K562 (cell line): Measurements from ENCODE around the gene UBE2V1. TPM values are rescaled to one million over a fixed set of nuclear protein-coding genes. Genes with fewer than 3 reads are reported as not detected.
A peak's percentile ranks its signal among the peaks of the same experiment; 100 is the strongest.

ENCODE experiments used
- ATAC-seq: fragments of 200-7000 bp; cut with Tn5 transposase; 3 replicates; pipeline ENCODE4 v1.9.1; 2020; ENCODE audit warnings: moderate library complexity
- BruUV-seq: library from RNA; stranded (reverse); fragments of 400-500 nt; replicated peaks from 2 replicates; lab custom pipeline; 2021; lab: Mats Ljungman, UMichigan
- CTCF ChIA-PET: fragments of 300-600 bp; formaldehyde crosslinking; extraction: SDS; loops from one replicate; lab custom pipeline; 2021; ENCODE audit warnings: low intra/inter-chr PET ratio; lab: Yijun Ruan, JAX
- POLR2A ChIA-PET: fragments of 300-600, 350-650 bp; sonication (Branson Sonifier 250); formaldehyde crosslinking; extraction: SDS; loops from one replicate; lab custom pipeline; 2021; ENCODE audit warnings: antibody characterized with exemption, inconsistent platforms; lab: Yijun Ruan, JAX
- DNase-seq, 4 experiments: peaks; one replicate each; pipeline versions ENCODE4 v3.0.0 to v3.0.0-alpha.2; 2011 to 2018; ENCODE audit warnings: low spot score in 3 of 4, mixed read lengths in 3 of 4; ENCODE audit errors: extremely low read depth in 1 of 4
- FAIRE-seq: peaks from 2 replicates; lab custom pipeline; 2011; peaks lifted over from hg19 to GRCh38; lab: Jason Lieb, UNC
- H2AFZ ChIP-seq: 2 replicates; pipeline ENCODE4 v1.6.0; 2011; ENCODE audit warnings: low read depth, low read length, control low read depth, inconsistent platforms
- H3K27ac ChIP-seq: fragments of 200-600 bp; 3 replicates; pipeline ENCODE4 v1.8.0; 2011; ENCODE audit warnings: low read depth, mild to moderate bottlenecking, control low read depth, inconsistent platforms, low read length, moderate library complexity, mixed read lengths; ENCODE audit errors: extremely low read depth
- H3K27me3 ChIP-seq, 2 experiments: fragments of 300-600 bp in 1 of 2; 2 replicates in 1 of 2; 3 replicates in 1 of 2; pipeline versions ENCODE4 v1.6.0 to v1.8.0; 2011; ENCODE audit warnings: inconsistent platforms in 2 of 2, low read length in 2 of 2, mild to moderate bottlenecking in 1 of 2, mixed read lengths in 1 of 2, moderate library complexity in 1 of 2; ENCODE audit not compliant: control insufficient read depth in 2 of 2, insufficient read depth in 2 of 2
- H3K36me3 ChIP-seq: fragments of 300-600 bp; 3 replicates; pipeline ENCODE4 v1.8.0; 2011; ENCODE audit warnings: mild to moderate bottlenecking, low read length, inconsistent platforms; ENCODE audit not compliant: control insufficient read depth, insufficient read depth
- H3K4me1 ChIP-seq, 2 experiments: fragments of 200-600 bp in 1 of 2; replicated peaks in 1 of 2; 2 replicates in 1 of 2; 3 replicates in 1 of 2; pipeline versions ENCODE4 v1.5.1 to v1.8.0; 2011; ENCODE audit warnings: inconsistent platforms in 2 of 2, low read length in 2 of 2, mild to moderate bottlenecking in 1 of 2, mixed read lengths in 1 of 2, moderate library complexity in 1 of 2; ENCODE audit not compliant: control insufficient read depth in 2 of 2, insufficient read depth in 2 of 2
- H3K4me2 ChIP-seq: 2 replicates; pipeline ENCODE4 v1.6.1; 2011; ENCODE audit warnings: low read length, control low read depth, inconsistent platforms, mixed read lengths; ENCODE audit not compliant: insufficient read depth
- H3K4me3 ChIP-seq: fragments of 200-600 bp; sonication (generic), shearing (Covaris generic); 2 replicates; pipeline ENCODE4 v1.5.1; 2016; ENCODE audit warnings: control low read depth, inconsistent platforms
- H3K79me2 ChIP-seq: fragments of 200-600 bp; 3 replicates; pipeline ENCODE4 v1.8.0; 2011; ENCODE audit warnings: low read length, inconsistent platforms; ENCODE audit not compliant: control insufficient read depth, insufficient read depth
- H3K9ac ChIP-seq, 2 experiments: 2 replicates each; pipeline versions ENCODE4 v1.6.0 to v1.6.1; 2011; ENCODE audit warnings: low read depth in 2 of 2, low read length in 2 of 2, control low read depth in 1 of 2, inconsistent platforms in 1 of 2, mild to moderate bottlenecking in 1 of 2, mixed read lengths in 1 of 2; ENCODE audit not compliant: insufficient read depth in 1 of 2
- H3K9me1 ChIP-seq: one replicate; pipeline ENCODE4 v1.6.0; 2011; ENCODE audit warnings: inconsistent platforms, mild to moderate bottlenecking, low read length, moderate library complexity; ENCODE audit not compliant: control insufficient read depth, insufficient read depth
- H3K9me3 ChIP-seq: replicated peaks from 2 replicates; pipeline ENCODE4 v1.5.1; 2011; ENCODE audit warnings: low read depth, low read length, inconsistent platforms; ENCODE audit not compliant: control insufficient read depth, insufficient read depth
- H4K20me1 ChIP-seq: replicated peaks from 2 replicates; pipeline ENCODE4 v1.6.1; 2011; ENCODE audit warnings: low read length, inconsistent platforms, mixed read lengths; ENCODE audit not compliant: control insufficient read depth, insufficient read depth
- ARID2 ChIP-seq: fragments of 450-650 bp; IDR thresholded peaks from 2 replicates; pipeline ENCODE4 v1.6.1; 2017; ENCODE audit warnings: antibody characterized with exemption, mild to moderate bottlenecking
- ATF7 ChIP-seq: fragments of 450-650 bp; IDR thresholded peaks from 2 replicates; pipeline ENCODE4 v1.7.1; 2014; ENCODE audit warnings: mild to moderate bottlenecking, moderate library complexity
- CCAR2 ChIP-seq: fragments of 200-400 bp; formaldehyde crosslinking; IDR thresholded peaks from 2 replicates; pipeline ENCODE4 v1.6.1; 2017; ENCODE audit warnings: mild to moderate bottlenecking, low read depth, low read length
- CHD1 ChIP-seq: fragments of 200-600 bp; sonication (generic); IDR thresholded peaks from one replicate; pipeline ENCODE4 v1.6.1; 2012; ENCODE audit warnings: mild to moderate bottlenecking, moderate library complexity, low read length, inconsistent platforms
- FOXP4 ChIP-seq: sonication (generic); formaldehyde crosslinking; IDR thresholded peaks from 2 replicates; pipeline ENCODE4 v1.8.0; 2022; ENCODE audit warnings: mild to moderate bottlenecking, missing genetic modification reagents, borderline replicate concordance
- ILK ChIP-seq: fragments of 450-650 bp; IDR thresholded peaks from 2 replicates; pipeline ENCODE4 v1.6.1; 2016; ENCODE audit warnings: missing genetic modification characterization, low read depth, mild to moderate bottlenecking, missing compliant biosample characterization, moderate library complexity, borderline replicate concordance
- NR4A1 ChIP-seq, 2 experiments: fragments of 250-450 bp in 1 of 2; fragments of 450-650 bp in 1 of 2; sonication (Bioruptor Pico) in 1 of 2; IDR thresholded peaks; 2 replicates each; pipeline versions ENCODE4 v1.4.0 to v1.6.1; 2016 to 2020; ENCODE audit warnings: mild to moderate bottlenecking in 2 of 2, missing compliant biosample characterization in 1 of 2, missing genetic modification characterization in 1 of 2, moderate library complexity in 1 of 2
- PHB2 ChIP-seq: fragments of 450-650 bp; IDR thresholded peaks from 2 replicates; pipeline ENCODE4 v1.6.1; 2017; ENCODE audit warnings: low read depth
- PRPF4 ChIP-seq: fragments of 200-400 bp; formaldehyde crosslinking; IDR thresholded peaks from one replicate; pipeline ENCODE4 v1.6.1; 2017; ENCODE audit warnings: low read length, low read depth, mild to moderate bottlenecking; ENCODE audit not compliant: insufficient read depth, poor library complexity, severe bottlenecking
- SMARCE1 ChIP-seq: fragments of 450-650 bp; IDR thresholded peaks from 2 replicates; pipeline ENCODE4 v1.7.1; 2016; ENCODE audit warnings: mild to moderate bottlenecking
- SPI1 ChIP-seq: IDR thresholded peaks from 2 replicates; pipeline ENCODE4 v1.6.1; 2011; ENCODE audit warnings: low read depth, low read length, control low read depth, borderline replicate concordance
- SUPT5H ChIP-seq: fragments of 450-650 bp; IDR thresholded peaks from 2 replicates; pipeline ENCODE4 v1.6.1; 2016
- TCFL5 ChIP-seq: fragments of 250-450 bp; sonication (Bioruptor Pico); conservative IDR thresholded peaks from 2 replicates; pipeline ENCODE4 v1.6.1; 2021; ENCODE audit warnings: mild to moderate bottlenecking, moderate library complexity, matching md5 sums
- ZKSCAN1 ChIP-seq: fragments of 150-350 bp; IDR thresholded peaks from 2 replicates; pipeline ENCODE4 v1.6.1; 2016; ENCODE audit warnings: low read depth, low read length
- ZKSCAN3 ChIP-seq: fragments of 250-450 bp; sonication (Bioruptor Pico); IDR thresholded peaks from 2 replicates; pipeline ENCODE4 v1.4.0; 2020
- ZNF239 ChIP-seq: fragments of 250-450 bp; sonication (Bioruptor Pico); IDR thresholded peaks from 2 replicates; pipeline ENCODE4 v1.4.0; 2020; ENCODE audit warnings: mild to moderate bottlenecking
- ZNF354B ChIP-seq: fragments of 250-450 bp; sonication (Bioruptor Pico); IDR thresholded peaks from 2 replicates; pipeline ENCODE4 v1.4.0; 2020
- ZNF586 ChIP-seq: fragments of 450-650 bp; formaldehyde crosslinking; conservative IDR thresholded peaks from 2 replicates; pipeline ENCODE4 v1.4.0; 2020; ENCODE audit warnings: mild to moderate bottlenecking, moderate library complexity
- WGBS: fragments of 100-300 bp; shearing (Covaris generic); methylation state at CpG from one replicate; pipeline ENCODE4 v1.1.6; 2016; ENCODE audit warnings: low coverage, mixed read lengths; ENCODE audit not compliant: insufficient coverage; ENCODE audit errors: missing lambda C conversion rate; 5-methylcytosine and 5-hydroxymethylcytosine counted together
- in situ Hi-C: fragments of 300-500 bp; cut with MboI; formaldehyde crosslinking; loops from 4 replicates; pipeline ENCODE4 v1.15.0; 2018; ENCODE audit warnings: inconsistent platforms, mixed read lengths
- intact Hi-C: fragments of 100-400 bp; cut with micrococcal nuclease; formaldehyde crosslinking; loops from 2 replicates; pipeline ENCODE4 v1.14.2; 2022
- polyA plus RNA-seq, 8 experiments: library from polyadenylated mRNA; depleted of rRNA in 4 of 8; stranded (reverse) in 5 of 8; unstranded in 3 of 8; fragments of >200 nt; fragmentation: Nextera tagmentation in 2 of 8; fragmentation: Illumina TruSeq in 1 of 8; extraction: Ambion mirVana in 2 of 8; extraction: Trizol in 1 of 8; gene quantifications; 2 replicates each; pipeline versions ENCODE4 v1.2.1 to v1.2.3, GENCODE V29; 2011 to 2014; ENCODE audit warnings: inconsistent platforms in 1 of 8, missing spikeins in 1 of 8
- total RNA-seq, 7 experiments: library from RNA; depleted of rRNA in 6 of 7; stranded (reverse); fragments of >200 nt in 6 of 7; fragmentation: Illumina TruSeq in 2 of 7; extraction: Trizol in 2 of 7; gene quantifications; 2 replicates each; pipeline versions ENCODE4 v1.2.1 to v1.2.3, GENCODE V29; 2011 to 2021; ENCODE audit warnings: low replicate concordance in 1 of 7
- TF ChIP-seq, protein P1 (sequence below): fragments of 450-650 bp; IDR thresholded peaks from 2 replicates; pipeline ENCODE4 v1.6.1; 2016
- TF ChIP-seq, protein P2 (sequence below): IDR thresholded peaks from 2 replicates; pipeline ENCODE4 v1.6.1; 2014; ENCODE audit warnings: antibody characterized with exemption

UBE2V1 gene
- total and polyA plus RNA-seq, 9 of the 15 experiments (the other 6 are each of a cell fraction or from before 2014, with no cell fraction given): 93.0 to 357 (median 119) TPM

DNA sequence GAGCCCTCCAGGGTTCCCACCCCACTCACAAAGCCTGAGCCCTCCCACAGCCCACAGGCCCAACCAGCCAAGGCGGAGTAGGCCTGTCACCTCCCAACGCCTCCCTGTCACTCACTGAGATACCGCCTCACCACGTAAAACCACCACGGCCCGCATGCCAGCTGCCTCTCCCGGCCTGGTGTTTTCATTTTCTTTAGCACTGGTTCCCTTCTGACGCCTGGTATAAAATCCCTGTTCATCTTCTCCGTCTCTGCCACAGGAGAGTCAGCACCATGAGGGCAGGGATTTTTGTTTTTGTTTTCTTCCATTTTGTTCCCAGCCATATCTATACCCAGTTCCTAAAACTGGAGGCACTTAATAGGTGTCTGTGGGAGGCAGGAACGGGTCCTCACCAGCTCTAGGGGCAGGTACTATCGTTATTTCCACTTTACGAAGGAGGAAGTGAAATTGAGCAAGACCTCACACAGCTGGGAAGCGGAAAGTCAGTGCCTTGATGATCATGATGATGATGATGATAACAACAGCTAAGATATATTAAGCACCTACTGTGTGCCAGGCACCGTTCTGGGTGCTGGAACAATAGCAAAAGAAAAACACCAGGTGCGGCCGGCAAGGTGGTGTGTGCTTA is 71.6 kb downstream of the UBE2V1 start:
- H3K4me3 ChIP-seq: no peak overlapping the region
- BruUV-seq: no TSS peak
- no peak for DNase-seq
- in situ Hi-C loops: no loop called here
- H3K9me3 ChIP-seq: no peaks in the 10 kb centered on the region
- no peak overlapping the region for H3K9ac ChIP-seq
- ATAC-seq: no peak
- no peak overlapping the region for H2AFZ ChIP-seq
- H3K36me3 ChIP-seq: no peaks in the 10 kb centered on the region
- POLR2A ChIA-PET: interaction anchor here (0.5 to 1.2 kb wide), 4 partner anchors 9 to 57 kb away, joined by 3 to 4 read pairs (median 3); no protein-coding TSS in a partner anchor
- 62% methylated on average over 13 of the region's 16 CpGs for WGBS
- H3K79me2 ChIP-seq: no peaks in the 10 kb centered on the region
- intact Hi-C loops: no loop called here
- no peak for FAIRE-seq
- peaks cover 7 to 30% of the 10 kb centered on the region in 2 experiments; a peak in 4 of 5 replicates for H3K4me1 ChIP-seq
- H3K4me2 ChIP-seq: no peak overlapping the region
- H3K9me1 ChIP-seq: no peaks in the 10 kb centered on the region
- no peaks in the 10 kb centered on the region for H3K27me3 ChIP-seq
- CTCF ChIA-PET: no interaction called here
- H4K20me1 ChIP-seq: no peaks in the 10 kb centered on the region
- H3K27ac ChIP-seq: no peak overlapping the region
- no peak for TF ChIP-seq ZNF239 (CRISPR knock-in tag)
- TF ChIP-seq PRPF4: no peak
- no peak for TF ChIP-seq FOXP4 (CRISPR knock-in tag)
- TF ChIP-seq SMARCE1: no peak
- TF ChIP-seq, protein P1, sequence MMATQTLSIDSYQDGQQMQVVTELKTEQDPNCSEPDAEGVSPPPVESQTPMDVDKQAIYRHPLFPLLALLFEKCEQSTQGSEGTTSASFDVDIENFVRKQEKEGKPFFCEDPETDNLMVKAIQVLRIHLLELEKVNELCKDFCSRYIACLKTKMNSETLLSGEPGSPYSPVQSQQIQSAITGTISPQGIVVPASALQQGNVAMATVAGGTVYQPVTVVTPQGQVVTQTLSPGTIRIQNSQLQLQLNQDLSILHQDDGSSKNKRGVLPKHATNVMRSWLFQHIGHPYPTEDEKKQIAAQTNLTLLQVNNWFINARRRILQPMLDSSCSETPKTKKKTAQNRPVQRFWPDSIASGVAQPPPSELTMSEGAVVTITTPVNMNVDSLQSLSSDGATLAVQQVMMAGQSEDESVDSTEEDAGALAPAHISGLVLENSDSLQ: peak; percentile 76
- TF ChIP-seq, protein P2, sequence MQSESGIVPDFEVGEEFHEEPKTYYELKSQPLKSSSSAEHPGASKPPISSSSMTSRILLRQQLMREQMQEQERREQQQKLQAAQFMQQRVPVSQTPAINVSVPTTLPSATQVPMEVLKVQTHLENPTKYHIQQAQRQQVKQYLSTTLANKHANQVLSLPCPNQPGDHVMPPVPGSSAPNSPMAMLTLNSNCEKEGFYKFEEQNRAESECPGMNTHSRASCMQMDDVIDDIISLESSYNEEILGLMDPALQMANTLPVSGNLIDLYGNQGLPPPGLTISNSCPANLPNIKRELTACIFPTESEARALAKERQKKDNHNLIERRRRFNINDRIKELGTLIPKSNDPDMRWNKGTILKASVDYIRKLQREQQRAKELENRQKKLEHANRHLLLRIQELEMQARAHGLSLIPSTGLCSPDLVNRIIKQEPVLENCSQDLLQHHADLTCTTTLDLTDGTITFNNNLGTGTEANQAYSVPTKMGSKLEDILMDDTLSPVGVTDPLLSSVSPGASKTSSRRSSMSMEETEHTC: no peak
- TF ChIP-seq ARID2: no peak
- no peak for TF ChIP-seq ZNF354B (CRISPR knock-in tag)
- TF ChIP-seq SPI1: peak; percentile 65
- peak; percentile 94 for TF ChIP-seq ZKSCAN1
- no peak for TF ChIP-seq NR4A1 (CRISPR knock-in tag; IDR thresholded peaks at IDR 0.05)
- TF ChIP-seq NR4A1 (tag; IDR thresholded peaks at IDR 0.05): no peak
- TF ChIP-seq SUPT5H: no peak
- TF ChIP-seq ATF7: no peak
- no peak for TF ChIP-seq TCFL5 (CRISPR knock-in tag)
- no peak for TF ChIP-seq ZNF586
- TF ChIP-seq PHB2: no peak
- TF ChIP-seq CCAR2: no peak
- no peak for TF ChIP-seq ILK (tag)
- TF ChIP-seq ZKSCAN3: no peak
- no peak for TF ChIP-seq CHD1
